Natural killer cell (primary cell): ENCODE measurements around the gene HTRA3. TPM values are rescaled to one million over a fixed set of nuclear protein-coding genes. Genes with fewer than 3 reads are reported as not detected.
A peak's percentile ranks its signal among the peaks of the same experiment; 100 is the strongest.

Source experiments
- ATAC-seq, 3 donors: fragments of 150-1000 bp in 2 of 3; fragments of 200-7000 bp in 1 of 3; cut with Tn5 transposase; 1 replicate in 1 of 3; 2 replicates in 2 of 3; pipeline ENCODE4 v1.10.0; 2021; ENCODE audit warnings: mild to moderate bottlenecking in 2 of 3, moderate library complexity in 2 of 3
- DNase-seq, 2 donors: peaks; one replicate each; pipeline versions ENCODE4 v3.0.0 to v3.0.0-alpha.2; 2013 to 2021; ENCODE audit warnings: mixed read lengths in 1 of 2
- H3K27ac ChIP-seq: one replicate; pipeline ENCODE4 v1.5.1; 2013; ENCODE audit warnings: mild to moderate bottlenecking, low read length
- H3K27me3 ChIP-seq: one replicate; pipeline ENCODE4 v1.6.1; 2013; ENCODE audit warnings: low read length; ENCODE audit not compliant: control insufficient read depth, insufficient read depth
- H3K36me3 ChIP-seq: one replicate; pipeline ENCODE4 v1.6.1; 2013; ENCODE audit warnings: low read length; ENCODE audit not compliant: control insufficient read depth, insufficient read depth
- H3K4me1 ChIP-seq: one replicate; pipeline ENCODE4 v1.6.1; 2013; ENCODE audit warnings: low read length; ENCODE audit not compliant: control insufficient read depth, insufficient read depth
- H3K4me3 ChIP-seq: one replicate; pipeline ENCODE4 v1.5.1; 2013; ENCODE audit warnings: low read length
- H3K9me3 ChIP-seq: one replicate; pipeline ENCODE4 v1.6.1; 2013; ENCODE audit warnings: low read length; ENCODE audit not compliant: control insufficient read depth, insufficient read depth
- H3K27ac Mint-ChIP-seq, 2 donors: one replicate each; pipeline ENCODE4 v1.8.0; 2022; ENCODE audit warnings: mild to moderate bottlenecking in 2 of 2, mixed read lengths in 2 of 2, moderate library complexity in 1 of 2
- H3K27me3 Mint-ChIP-seq, 2 donors: one replicate each; pipeline ENCODE4 v1.8.0; 2022; ENCODE audit warnings: low read depth in 2 of 2, mixed read lengths in 2 of 2
- H3K36me3 Mint-ChIP-seq: one replicate; pipeline ENCODE4 v1.8.0; 2022; ENCODE audit warnings: mixed read lengths
- H3K4me1 Mint-ChIP-seq, 2 donors: one replicate each; pipeline ENCODE4 v1.8.0; 2022; ENCODE audit warnings: mixed read lengths in 2 of 2
- H3K4me3 Mint-ChIP-seq: one replicate; pipeline ENCODE4 v1.8.0; 2022; ENCODE audit warnings: mild to moderate bottlenecking, moderate library complexity, mixed read lengths
- H3K9me3 Mint-ChIP-seq, 2 donors: one replicate each; pipeline ENCODE4 v1.8.0; 2022; ENCODE audit warnings: mixed read lengths in 2 of 2
- CTCF ChIP-seq: fragments of 200-600 bp; IDR thresholded peaks from one replicate; pipeline ENCODE4 v1.8.0; 2022; ENCODE audit warnings: antibody characterized with exemption
- WGBS: methylation state at CpG from one replicate; pipeline ENCODE4 v1.1.7; 2013; ENCODE audit warnings: missing lambda C conversion rate; ENCODE audit not compliant: insufficient coverage; 5-methylcytosine and 5-hydroxymethylcytosine counted together
- intact Hi-C: fragments of 100-400 bp; cut with micrococcal nuclease; formaldehyde crosslinking; loops from one replicate; pipeline ENCODE4 v1.14.2; 2022
- total RNA-seq, 4 donors: library from RNA; stranded (reverse); fragments of 120-200 nt in 1 of 4; gene quantifications; one replicate each; pipeline versions ENCODE4 v1.2.3 to v1.2.4, GENCODE V29; 2013 to 2022

The HTRA3 gene
- total RNA-seq, 3 donors from 2014 or later (not counting 1 experiment from before 2014, with no cell fraction given): not detected

GRCh38 chr4:8277356-8278008 is 7.9 kb downstream of the HTRA3 start:
- Mint-ChIP-seq H3K4me3 (no peak overlapping the region), H3K27ac (no peak overlapping the region), H3K4me1 (peaks cover 0 to 8% of the 10 kb centered on the region in 2 donors), H3K36me3 (no peaks in the 10 kb centered on the region), H3K9me3 (no peaks in the 10 kb centered on the region), H3K27me3 (peaks cover 0 to 7% of the 10 kb centered on the region in 2 donors)
- ATAC-seq (no peak), DNase-seq (no peak)
- no peak for TF ChIP-seq CTCF
- no peak overlapping the region for H3K27ac ChIP-seq
- intact Hi-C loops: no loop called here
- H3K27me3 ChIP-seq: no peaks in the 10 kb centered on the region
- no peak overlapping the region for H3K4me3 ChIP-seq
- no peaks in the 10 kb centered on the region for H3K36me3 ChIP-seq
- WGBS: 90% methylated on average over 11 of the region's 11 CpGs
- no peaks in the 10 kb centered on the region for H3K9me3 ChIP-seq
- H3K4me1 ChIP-seq: peaks cover 9% of the 10 kb centered on the region

- no peak for DNase-seq
- H3K36me3 Mint-ChIP-seq: no peaks in the 10 kb centered on the region
- intact Hi-C loops: no loop called here
- no peak overlapping the region for H3K27ac ChIP-seq
- no peak overlapping the region for H3K27ac Mint-ChIP-seq
- peaks cover 0 to 7% of the 10 kb centered on the region in 2 donors for H3K27me3 Mint-ChIP-seq
- no peak overlapping the region for H3K4me3 ChIP-seq
- no peaks in the 10 kb centered on the region for H3K36me3 ChIP-seq
- H3K4me3 Mint-ChIP-seq: no peak overlapping the region
- no peaks in the 10 kb centered on the region for H3K27me3 ChIP-seq
- H3K4me1 Mint-ChIP-seq: peaks cover 0 to 8% of the 10 kb centered on the region in 2 donors
- no peak for TF ChIP-seq CTCF
- peaks cover 9% of the 10 kb centered on the region for H3K4me1 ChIP-seq
- H3K9me3 Mint-ChIP-seq: no peaks in the 10 kb centered on the region
- ATAC-seq: no peak
- H3K9me3 ChIP-seq: no peaks in the 10 kb centered on the region
- 73% methylated on average over 6 of the region's 6 CpGs for WGBS
Measured at GRCh38 chr4:8278009-8278395, 8.4 kb downstream of the HTRA3 start.

- peaks cover 0 to 7% of the 10 kb centered on the region in 2 donors for H3K27me3 Mint-ChIP-seq
- 33% methylated on average over 9 of the region's 17 CpGs for WGBS
- no peaks in the 10 kb centered on the region for H3K27me3 ChIP-seq
- H3K4me3 ChIP-seq: no peak overlapping the region
- no peak overlapping the region for H3K4me3 Mint-ChIP-seq
- DNase-seq (no peak), ATAC-seq (no peak)
- peaks cover 0 to 8% of the 10 kb centered on the region in 2 donors for H3K4me1 Mint-ChIP-seq
- H3K9me3 ChIP-seq: no peaks in the 10 kb centered on the region
- intact Hi-C loops: no loop called here
- no peaks in the 10 kb centered on the region for H3K9me3 Mint-ChIP-seq
- H3K36me3 ChIP-seq: no peaks in the 10 kb centered on the region
- H3K36me3 Mint-ChIP-seq: no peaks in the 10 kb centered on the region
- peak overlapping the region in 1 of 2 donors; percentile 52 for H3K27ac Mint-ChIP-seq
- H3K4me1 ChIP-seq: peaks cover 9% of the 10 kb centered on the region
- H3K27ac ChIP-seq: no peak overlapping the region
- TF ChIP-seq CTCF: no peak
Measured at GRCh38 chr4:8278421-8279287, 9.1 kb downstream of the HTRA3 start.
